Stimulated activated CD4-positive, alpha-beta T cell treated with anti-CD3 and anti-CD28 coated beads, TNF-alpha, amount 100 ng/mL, for 4 hours (primary cell): Measurements from ENCODE around the gene COLQ.

ENCODE experiments used
- DNase-seq, 3 experiments: peaks; one replicate each; pipeline ENCODE4 v3.0.0-alpha.2; 2020; ENCODE audit warnings: low read depth in 3 of 3

Gene COLQ

DNA sequence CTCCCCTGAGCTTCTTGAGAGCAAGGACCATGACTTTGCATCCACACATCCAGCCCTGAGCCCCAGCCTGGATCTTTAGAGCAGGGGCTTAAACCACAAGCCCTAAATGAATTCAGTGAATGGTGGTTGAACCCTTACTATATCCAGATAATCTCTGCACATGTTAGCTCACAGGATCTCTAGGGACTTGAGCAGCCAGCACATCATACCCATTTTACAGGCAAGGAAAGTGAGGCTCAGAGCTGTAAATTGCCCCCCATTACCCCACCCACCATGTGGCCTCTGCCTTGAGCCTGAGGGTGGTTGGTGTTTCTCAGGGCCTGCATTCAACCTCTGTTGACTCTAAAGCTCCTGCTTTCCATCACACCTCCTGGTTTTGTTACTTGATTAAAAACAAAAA, 66.5 kb downstream of the COLQ start:
- DNase-seq, result no peak

DNA sequence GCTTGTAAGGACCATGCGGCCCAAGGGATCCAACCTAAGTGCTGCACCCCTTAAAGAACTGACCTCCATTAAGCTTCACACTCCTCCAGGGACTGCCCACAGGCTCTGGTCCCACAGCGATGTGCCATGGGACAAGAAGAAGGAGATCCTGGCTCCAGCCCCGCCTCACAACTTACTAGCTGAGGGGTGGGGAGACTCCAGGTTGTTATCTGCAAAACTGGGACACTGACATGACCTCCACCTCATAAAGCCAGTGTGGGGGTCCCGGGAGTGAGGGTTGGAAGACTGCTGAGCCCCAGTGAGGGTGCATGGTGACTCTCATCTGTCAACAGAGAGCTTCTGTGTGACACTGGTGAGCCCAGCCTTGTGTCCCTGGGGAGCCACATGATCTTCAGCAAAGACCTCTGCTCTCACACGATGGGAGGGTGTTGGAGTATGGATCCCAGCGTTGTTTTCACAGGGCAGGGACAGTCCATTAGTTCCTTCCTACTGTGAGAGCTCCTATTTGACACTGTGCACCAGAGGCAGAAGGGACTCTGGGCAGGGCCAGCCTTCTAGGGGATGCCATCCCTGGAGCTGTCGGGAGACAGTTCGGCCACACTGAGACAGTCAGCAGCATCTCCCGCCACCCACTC, 67.4 kb downstream of the COLQ start:
- no peak for DNase-seq

DNA sequence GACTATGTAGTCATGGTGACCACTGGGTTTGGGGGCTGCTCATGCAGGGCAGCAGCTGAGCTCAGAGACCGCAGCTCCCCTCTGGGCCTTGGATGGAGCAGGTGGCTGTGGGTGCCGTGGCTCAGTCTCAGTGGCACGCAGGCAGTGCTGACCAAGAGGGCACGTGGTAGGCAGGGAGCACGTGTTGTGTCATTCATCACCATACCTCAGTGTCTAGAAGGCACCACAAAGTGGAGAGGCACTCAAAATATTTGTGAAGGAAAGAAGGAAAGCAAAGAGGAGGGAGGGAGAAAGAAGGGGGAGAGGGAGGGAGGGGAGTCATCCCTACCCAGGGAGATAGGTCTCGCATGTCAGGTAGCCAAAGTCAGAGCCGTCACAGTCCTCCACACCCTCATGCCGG, 68.0 kb downstream of the COLQ start:
- DNase-seq, result no peak

DNA sequence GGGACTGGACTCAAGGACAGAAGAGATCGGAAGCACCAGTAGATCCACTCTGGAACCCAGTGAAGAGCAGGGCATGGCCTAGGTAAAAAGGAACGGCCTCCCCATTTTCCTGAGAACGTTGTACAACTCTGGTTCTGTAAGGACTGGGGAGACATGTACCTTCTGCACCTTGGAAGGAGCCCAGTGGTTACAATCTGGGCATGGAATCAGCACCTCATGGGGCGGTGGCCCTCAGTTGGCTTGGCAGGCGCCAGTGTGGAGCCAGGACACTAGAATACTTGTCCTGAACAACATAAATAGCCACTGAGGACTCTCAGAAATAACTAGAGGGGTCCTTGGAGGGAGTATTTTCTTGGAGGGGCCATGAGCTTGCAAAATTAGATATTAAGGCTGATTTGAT, 68.5 kb downstream of the COLQ start:
- no peak for DNase-seq

DNA sequence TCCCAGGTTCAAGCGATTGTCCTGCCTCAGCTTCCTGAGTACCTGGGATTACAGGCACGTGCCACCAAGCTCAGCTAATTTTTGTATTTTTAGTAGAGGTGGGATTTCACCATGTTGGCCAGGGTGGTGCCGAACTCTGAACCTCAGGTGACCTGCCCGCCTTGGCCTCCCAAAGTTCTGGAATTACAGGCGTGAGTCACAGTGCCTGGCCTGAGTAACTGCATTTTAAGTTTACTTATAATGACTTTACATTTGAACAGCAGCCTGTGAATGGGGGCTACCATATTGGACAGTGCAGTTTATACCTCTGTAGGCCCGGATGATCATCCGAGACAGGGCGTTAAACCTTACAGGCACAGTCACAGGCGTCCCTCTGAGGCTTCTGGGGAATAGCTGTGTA, 69.3 kb downstream of the COLQ start:
- no peak for DNase-seq

DNA sequence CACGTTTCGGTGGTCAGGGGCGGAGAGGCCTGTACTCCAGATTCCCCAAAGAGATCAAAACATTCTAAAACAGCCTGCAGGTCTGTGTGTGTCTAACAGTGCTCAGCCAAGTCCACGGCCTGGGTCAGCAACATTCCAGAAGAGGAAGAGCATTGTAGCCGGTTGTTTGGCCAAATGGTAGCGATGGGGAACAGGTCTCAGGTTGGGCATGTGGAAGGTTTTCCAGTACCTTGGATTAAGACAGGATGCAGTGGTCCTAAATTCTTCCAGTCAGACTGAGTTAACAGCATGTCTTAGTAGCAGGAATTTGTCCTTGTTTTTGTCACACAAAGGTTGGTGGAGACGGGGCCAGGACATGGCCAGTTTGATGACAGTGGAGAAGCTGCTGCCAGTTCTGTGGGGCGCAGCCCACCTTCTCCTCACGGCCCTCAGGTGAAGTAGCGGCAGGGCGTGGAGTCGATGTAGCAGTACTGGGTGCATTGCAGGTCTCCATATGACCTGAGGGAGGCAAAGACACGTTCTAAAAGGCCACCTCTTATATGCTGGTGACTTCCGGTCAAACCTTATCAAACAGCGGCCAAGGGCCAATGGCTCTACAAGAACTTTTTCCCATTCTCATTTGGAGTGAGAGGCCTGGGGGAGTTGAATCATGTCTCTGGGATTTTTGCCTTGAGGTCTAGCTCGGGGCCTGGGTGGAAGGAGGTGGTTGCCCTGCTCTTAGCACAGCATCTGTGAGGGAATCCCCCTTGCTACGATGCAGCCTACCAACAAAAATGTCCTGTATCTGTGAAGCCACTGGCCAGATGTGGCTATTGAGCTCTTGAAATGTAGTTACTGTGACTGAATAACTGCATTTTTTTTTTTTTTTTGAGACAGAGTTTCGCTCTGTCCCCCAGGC, 70.0 kb downstream of the COLQ start:
- no peak for DNase-seq

DNA sequence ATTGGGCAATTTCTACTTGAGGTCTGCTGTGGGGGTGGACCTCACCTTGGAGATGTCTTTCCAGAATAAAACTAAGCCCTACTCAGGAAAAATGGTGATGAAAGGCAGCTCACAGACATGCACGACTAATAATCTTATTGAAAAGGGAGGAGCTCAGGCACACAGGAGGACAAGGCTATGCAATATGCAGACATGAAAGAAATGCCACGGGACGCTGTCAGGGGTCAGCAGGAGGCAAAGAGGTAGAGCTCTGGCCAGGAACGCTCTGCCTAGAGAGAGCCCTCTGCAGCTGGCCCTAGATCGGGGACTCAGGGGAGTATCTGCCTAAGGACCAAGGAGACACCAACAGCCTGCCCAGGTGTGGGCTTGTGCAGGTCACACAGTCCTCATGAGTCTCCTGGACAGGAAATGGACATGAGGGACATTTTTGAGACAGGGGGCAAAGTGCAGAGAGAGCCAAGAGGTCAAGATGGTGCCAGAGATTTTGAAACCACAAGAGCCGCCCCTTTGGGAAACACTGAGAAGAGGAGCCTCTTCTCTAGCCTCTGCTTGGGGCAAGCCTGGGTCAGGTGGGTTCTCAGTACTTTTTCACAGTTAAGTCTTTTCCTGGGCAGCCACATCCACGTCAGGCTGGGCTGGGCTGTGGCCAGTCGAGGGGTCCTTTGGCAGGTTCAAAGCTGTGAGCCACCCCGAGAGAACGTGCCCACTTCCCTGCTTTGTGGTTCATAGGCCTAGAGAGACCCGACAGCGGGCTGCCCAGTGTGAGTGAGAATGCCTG, 70.9 kb downstream of the COLQ start:
- DNase-seq, result no peak

DNA sequence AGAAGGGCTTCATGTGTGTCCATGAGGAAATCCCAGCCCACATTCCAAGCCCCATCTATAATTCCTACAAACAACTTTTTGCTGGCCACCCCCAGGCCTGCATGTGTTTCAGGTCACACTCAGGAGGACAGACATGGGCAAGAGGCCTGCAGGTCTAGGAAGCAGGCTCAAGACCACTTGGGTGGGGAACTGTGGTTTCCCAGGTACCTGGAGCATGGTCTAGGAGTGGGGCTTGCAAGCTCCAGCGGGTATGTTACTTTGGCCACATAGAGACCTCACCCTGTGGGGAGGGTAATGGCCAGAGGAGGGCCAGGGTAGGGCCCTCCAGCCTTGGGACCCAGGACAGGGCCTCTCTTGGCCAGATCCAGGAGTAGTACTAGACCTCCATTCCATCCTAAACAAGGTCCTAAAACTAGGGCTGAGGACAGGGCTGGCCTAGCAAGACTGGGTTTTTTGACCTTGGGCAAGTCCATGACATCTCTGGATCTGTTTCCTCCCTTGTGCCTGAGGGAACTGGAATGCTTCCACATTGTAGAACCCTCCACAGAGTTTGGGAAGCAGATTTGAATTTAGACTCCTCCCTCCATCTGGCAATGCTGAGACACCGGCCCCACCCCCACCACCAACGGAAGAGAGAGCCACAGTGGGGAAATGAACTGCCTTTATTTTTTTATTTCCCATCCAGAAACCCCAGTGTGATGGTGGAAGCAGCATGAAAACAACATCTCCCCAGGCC, 71.8 kb downstream of the COLQ start:
- DNase-seq, result no peak

DNA sequence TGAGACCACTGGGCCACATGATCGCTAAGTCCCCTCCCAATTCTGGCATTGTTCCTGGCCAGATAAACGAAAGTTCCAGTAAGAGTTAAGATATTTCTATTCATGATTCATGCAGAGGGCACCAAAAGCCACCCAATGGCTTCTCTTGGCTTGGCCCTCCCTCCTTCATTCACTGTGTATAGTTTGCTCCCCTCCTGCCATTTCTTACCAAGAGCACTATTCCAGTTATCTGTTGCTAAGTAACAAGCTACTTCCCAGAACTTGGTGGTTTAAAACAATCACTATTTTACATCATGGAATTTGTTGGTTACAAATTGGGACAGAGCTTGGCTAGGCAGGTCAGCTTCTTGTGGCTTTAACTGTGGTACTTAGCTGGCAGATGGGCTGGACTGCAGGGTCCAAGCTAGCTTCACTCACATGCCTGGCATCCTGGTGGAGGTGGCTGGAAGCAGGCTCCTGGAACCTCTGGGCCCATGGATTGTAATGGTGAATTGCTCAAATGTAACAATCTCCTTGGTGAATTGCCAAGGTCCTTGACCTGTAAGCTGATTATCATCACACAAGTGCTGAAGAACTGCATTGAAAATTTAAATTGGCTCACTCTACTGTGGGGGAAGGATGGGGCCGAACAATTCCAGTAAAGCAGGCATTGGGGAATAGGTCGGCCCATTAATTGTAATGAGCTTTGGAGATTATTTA, 77.5 kb downstream of the COLQ start:
- no peak for DNase-seq

DNA sequence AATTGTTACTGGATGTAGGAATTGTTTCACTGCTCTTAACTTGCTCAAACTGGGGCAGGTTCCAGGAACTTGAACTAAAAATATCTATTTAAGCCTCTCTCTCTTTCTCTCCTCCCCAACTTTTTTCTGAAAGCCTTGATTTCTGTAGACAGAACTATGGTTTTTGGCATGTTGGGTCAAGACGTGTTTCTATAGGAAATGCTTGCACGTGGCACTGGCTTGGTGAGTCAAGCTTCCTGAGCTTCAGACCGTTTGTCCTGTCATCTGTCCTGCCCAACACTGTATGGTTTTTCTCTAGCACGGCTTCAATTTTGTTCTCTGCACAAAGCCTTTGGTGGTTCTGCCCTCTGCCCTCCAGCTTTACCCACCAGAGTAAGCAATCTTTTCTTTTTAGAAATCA, 80.6 kb downstream of the COLQ start:
- no peak for DNase-seq

DNA sequence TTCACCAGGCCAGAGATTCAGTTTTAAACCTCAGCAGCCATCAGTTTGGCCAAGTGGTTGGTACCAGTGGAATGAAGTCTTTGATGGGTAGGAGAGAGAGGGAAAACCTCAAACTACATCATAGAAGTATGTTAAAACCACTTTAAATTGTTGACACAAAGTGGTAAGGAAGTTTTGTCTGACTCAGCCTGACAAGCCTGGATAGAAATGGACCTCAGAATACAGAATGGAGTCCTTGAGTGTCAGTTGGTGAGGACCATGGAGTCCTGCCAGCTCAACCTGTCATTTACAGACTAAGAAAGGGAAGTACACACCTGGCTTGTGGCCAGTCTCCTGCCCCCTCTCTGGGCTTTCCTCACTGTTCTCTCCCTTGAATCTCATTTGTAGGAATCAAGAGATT, 82.0 kb downstream of the COLQ start:
- no peak for DNase-seq

DNA sequence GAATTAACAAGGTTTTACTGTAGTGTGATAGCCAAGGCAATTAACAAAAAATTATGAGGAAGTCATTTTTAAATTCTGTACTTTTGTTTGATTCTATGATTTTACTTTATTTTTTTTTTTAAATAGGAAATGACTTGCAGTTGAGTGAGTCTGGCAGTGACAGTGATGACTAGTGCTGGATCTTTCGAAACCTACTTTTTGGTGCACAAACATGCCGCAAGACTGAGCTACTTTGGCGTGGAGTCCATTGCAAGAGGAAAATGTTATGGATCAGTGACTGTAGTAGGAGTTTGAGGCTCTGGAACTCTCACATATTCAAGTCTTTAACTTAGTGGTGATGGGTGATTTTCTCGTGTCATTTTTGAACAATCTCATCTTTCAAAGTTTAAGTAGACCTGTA, 82.5 kb downstream of the COLQ start:
- no peak for DNase-seq

DNA sequence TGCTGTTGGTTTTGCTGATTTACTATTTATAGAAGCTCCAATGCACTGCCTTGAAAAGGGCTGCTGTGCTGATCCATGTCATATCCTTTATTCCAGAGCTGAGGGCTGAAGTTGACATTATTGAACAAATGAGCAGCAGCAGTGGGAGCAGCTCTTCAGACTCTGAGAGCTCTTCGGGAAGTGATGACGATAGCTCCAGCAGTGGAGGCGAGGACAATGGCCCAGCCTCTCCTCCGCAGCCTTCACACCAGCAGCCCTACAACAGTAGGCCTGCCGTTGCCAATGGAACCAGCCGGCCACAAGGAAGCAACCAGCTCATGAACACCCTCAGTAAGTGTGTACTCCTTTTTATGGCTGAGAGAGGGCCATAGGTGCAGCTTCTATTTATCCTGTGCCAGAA, 85.3 kb downstream of the COLQ start:
- DNase-seq, result no peak

DNA sequence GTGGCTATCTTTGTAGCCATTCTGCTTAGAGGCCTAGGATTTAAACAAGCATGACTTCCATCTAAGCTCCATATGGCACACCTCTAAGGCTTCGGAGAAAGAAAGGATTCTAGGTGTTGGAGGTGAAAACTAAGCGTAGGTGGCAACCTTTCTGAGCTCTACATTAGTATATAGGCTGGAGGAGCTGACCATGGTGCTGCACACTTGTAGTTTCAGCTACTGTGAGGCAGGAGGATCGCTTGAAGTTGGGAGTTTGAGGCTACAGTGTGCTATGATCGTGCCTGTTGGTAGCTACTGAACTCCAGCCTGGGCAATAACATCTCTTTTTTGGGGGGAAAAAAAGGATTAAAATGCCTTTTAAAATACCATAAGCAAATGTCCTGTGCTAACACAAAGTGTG, 86.8 kb downstream of the COLQ start:
- no peak for DNase-seq

DNA sequence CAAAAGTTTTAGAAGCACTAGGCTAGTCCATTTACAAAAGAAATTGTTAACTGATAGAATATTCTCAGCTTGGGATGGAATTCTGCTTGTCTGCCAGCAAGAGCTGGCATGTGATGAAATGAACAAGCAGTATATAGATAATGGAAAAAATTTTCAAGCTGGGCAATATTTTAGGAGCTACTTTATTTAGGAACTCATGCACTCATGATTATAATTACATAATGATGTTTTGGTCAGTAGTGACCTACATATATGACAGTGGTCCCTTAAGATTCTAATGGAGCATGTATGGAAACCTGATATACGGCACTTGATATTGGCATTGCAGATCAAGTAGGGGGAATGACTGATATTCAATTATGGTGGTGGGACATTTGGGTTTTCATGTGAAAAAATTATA, 88.0 kb downstream of the COLQ start:
- no peak for DNase-seq

DNA sequence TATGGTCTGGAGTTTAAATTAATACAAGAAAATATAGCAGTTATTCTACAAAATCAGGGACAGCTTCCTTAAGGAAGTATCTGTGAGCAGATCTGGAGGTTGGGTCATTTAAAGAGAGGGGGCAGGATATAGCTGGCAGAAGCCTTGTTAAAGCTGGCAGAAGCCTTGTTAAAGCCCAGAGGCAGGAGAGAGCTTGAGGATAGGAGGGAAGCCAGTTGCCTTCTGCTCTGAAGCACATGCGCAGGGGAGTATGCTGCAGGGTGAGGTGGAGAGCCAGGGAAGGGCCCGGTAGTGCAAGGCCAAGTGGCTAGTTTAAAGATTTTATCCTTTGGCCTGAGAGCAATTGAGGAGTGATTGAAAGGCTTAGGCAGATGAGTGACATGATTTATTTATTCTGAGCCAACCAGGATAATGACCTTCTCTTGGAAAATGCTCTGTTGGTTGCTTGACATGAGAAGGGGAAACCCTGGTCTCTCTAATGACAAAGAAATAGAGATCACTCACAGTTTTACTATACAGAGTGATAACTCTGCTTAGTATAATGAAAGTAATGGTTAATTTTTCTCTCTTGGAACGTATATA, 90.2 kb downstream of the COLQ start:
- no peak for DNase-seq

DNA sequence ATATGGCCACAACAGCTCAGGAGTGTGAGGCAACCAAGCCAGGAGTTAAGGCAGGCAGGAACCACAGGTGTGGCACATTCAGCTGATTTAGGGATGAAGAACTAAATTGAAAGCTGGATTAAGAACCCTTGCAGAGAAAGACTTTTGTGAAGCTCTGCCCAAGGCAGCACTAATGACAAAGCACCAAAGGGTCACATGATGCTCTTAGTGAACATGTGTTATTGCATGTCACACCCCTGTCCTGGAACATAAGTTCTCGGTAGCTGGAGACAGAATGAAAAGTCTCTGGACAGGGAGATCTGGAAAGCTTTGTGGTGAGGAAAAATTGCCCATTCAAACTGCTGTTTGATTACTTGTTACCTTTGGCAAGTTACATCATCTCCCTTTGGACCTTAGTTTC, 90.9 kb downstream of the COLQ start:
- no peak for DNase-seq

DNA sequence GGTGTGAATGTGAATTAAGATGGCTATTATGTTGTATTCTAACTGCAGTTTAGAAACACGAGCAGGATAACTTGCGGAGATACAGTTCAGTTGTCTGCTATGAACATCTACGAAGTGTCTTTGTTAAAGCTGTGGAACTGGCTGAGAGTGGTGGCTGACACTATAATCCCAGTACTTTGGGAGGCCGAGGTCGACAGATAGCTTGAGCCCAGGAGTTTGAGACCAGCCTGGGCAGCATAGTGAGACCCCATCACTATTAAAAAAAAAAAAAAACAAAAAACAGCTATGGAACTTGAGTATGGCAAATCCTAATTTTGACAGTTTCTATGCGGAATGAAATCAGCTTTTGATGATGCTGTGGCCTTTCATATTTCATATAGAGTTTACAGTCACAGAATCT, 92.4 kb downstream of the COLQ start:
- DNase-seq, result no peak

DNA sequence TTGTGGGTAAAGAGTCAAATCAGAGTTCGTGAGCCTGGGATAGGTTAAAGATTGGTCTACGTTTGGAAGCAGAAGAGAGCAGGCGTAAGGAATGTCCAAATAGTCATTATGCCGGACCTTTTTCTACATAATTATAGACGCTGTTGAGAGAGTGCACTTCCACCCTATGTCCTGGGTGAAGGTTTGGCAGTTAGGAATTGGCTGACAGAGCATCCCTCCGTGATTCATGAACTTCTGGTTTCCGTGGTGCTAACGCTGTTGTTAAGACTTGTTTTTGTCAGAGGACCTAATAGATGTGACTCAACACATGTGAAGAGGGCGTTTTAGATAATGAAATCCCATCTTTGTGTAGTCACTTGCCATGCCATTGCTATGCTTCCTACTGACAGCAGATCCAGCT, 93.0 kb downstream of the COLQ start:
- DNase-seq, result no peak

DNA sequence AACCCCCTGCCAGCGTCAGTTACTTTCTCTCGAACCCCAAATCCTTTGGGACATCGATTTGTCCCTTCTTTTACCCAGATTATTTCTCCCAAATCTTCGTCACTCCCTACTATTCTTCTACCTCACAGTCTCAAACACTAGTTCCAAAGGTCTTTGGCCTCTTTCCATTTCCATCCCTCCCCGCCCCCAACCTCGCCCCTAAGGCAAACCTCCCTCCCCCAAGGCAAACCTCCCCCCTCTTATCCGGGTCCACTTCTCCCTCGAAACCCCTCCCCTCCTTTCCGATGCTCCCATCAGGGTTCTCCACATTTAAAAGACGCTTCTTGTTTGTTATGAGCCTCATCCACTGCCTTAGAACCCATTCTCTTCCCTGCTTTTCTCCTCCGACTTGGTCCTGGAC, 93.5 kb downstream of the COLQ start:
- no peak for DNase-seq
